Ovary (tissue), 9 donors: ENCODE results near the gene CRTC3. TPM values are rescaled to one million over a fixed set of nuclear protein-coding genes. Genes with fewer than 3 reads are reported as not detected.
"Not testable (repeated sequence)": the region's sequence is repeated elsewhere in the genome, so short reads cannot be mapped to it uniquely, and the experiment has no call there.

Source experiments
- DNase-seq, 5 donors: peaks; one replicate each; pipeline ENCODE4 v3.0.0-alpha.2; 2019 to 2020
- H3K27ac ChIP-seq, 2 donors: fragments of 200-600 bp; one replicate each; pipeline versions ENCODE4 v1.5.1 to v1.8.0; 2019 to 2022
- H3K27me3 ChIP-seq: fragments of 200-600 bp; one replicate; pipeline ENCODE4 v1.8.0; 2022
- H3K36me3 ChIP-seq: fragments of 200-600 bp; sonication (generic); one replicate; pipeline ENCODE4 v1.5.1; 2019
- H3K4me1 ChIP-seq: one replicate; pipeline ENCODE4 v1.8.1; 2013; ENCODE audit warnings: mild to moderate bottlenecking, moderate library complexity; ENCODE audit not compliant: insufficient read depth
- H3K4me3 ChIP-seq: fragments of 200-600 bp; sonication (generic); one replicate; pipeline ENCODE4 v1.5.1; 2017
- H3K9me3 ChIP-seq, 2 donors: fragments of 200-600 bp in 1 of 2; sonication (generic) in 1 of 2; one replicate each; pipeline versions ENCODE4 v1.5.1 to v1.8.1; 2013 to 2019; ENCODE audit warnings: mild to moderate bottlenecking in 1 of 2, moderate library complexity in 1 of 2
- EP300 ChIP-seq: sonication (generic); formaldehyde crosslinking; IDR thresholded peaks from one replicate; pipeline ENCODE4 v1.6.1; 2017; ENCODE audit warnings: antibody characterized with exemption
- POLR2A ChIP-seq: fragments of 450-650 bp; IDR thresholded peaks from one replicate; pipeline ENCODE4 v1.6.1; 2017; ENCODE audit warnings: antibody characterized with exemption, mild to moderate bottlenecking, moderate library complexity
- WGBS, 3 donors: extraction: QIAGEN DNeasy Blood & Tissue Kit in 1 of 3; methylation state at CpG; one replicate each; pipeline versions ENCODE4 v1.1.5 to v1.1.7; 2013 to 2017; 5-methylcytosine and 5-hydroxymethylcytosine counted together
- intact Hi-C, 4 donors: fragments of 100-400 bp; cut with DNase I; formaldehyde crosslinking; loops; one replicate each; pipeline versions ENCODE4 v1.11.0 to v1.15.1; 2022 to 2023
- polyA plus RNA-seq, 2 donors: library from polyadenylated mRNA; stranded (reverse); fragments of 200-250 nt in 1 of 2; fragments of 350-450 nt in 1 of 2; fragmentation: Illumina TruSeq in 1 of 2; extraction: RNeasy Lipid Tissue Mini Kit (QIAGEN cat#74804) in 1 of 2; gene quantifications; one replicate each; pipeline ENCODE4 v1.2.3, GENCODE V29; 2013 to 2014
- total RNA-seq, 7 donors: library from RNA; depleted of rRNA in 2 of 7; stranded (reverse); fragments of >200 nt in 2 of 7; fragmentation: NEBNext Ultra II Directional in 3 of 7; extraction: Animal tissue kit (Norgen Biotek cat#: 25700) in 3 of 7; gene quantifications; one replicate each; pipeline versions ENCODE4 v1.1.0 to v1.2.4, GENCODE V29; 2016 to 2023
- TF ChIP-seq, protein P1 (sequence below), 3 donors: fragments of 450-650 bp in 2 of 3; fragments of 200-600 bp in 1 of 3; IDR thresholded peaks; one replicate each; pipeline versions ENCODE4 v1.5.1 to v1.8.0; 2016 to 2022; ENCODE audit warnings: antibody characterized with exemption in 3 of 3, mild to moderate bottlenecking in 1 of 3
- donor health status: DM: no; HTN: no; CAD: no; lungs with moderate emphysema.
- donor health status: DM: no; HTN: no; CAD: no.
- donor health status: Bipolar disorder and iron deficiency.
- donor health status: DM: yes; HTN: yes; CAD: no.
- donor health status: DM: no; HTN: no; CAD: no.
- donor health status: DM: yes; HTN: yes; CAD: no.

CRTC3 gene
- total and polyA plus RNA-seq, 9 donors = 36.9 to 106 (median 85.4) TPM

DNA sequence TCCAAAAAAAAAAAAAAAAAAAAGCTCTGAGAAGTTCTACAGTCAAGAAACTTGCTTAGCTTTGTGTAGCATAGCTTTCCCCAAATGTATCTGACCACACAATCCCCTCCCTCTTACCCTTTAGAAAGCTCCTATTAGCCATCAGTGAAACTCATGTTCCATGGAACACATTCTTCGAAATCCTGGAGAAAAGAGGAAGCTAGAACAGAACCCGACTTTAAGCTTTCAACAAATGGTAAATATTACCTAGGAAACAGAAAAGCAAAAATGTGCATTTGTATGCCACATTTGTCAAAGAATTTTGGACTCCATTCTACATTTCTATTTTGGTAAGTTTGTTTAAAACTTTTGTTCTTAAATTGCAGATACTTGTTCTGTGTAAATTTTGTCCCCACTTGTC lies 17.4 kb upstream of the CRTC3 start:
- no peaks in the 10 kb centered on the region for H3K27me3 ChIP-seq
- TF ChIP-seq EP300 (no peak), POLR2A (no peak)
- TF ChIP-seq, protein P1, sequence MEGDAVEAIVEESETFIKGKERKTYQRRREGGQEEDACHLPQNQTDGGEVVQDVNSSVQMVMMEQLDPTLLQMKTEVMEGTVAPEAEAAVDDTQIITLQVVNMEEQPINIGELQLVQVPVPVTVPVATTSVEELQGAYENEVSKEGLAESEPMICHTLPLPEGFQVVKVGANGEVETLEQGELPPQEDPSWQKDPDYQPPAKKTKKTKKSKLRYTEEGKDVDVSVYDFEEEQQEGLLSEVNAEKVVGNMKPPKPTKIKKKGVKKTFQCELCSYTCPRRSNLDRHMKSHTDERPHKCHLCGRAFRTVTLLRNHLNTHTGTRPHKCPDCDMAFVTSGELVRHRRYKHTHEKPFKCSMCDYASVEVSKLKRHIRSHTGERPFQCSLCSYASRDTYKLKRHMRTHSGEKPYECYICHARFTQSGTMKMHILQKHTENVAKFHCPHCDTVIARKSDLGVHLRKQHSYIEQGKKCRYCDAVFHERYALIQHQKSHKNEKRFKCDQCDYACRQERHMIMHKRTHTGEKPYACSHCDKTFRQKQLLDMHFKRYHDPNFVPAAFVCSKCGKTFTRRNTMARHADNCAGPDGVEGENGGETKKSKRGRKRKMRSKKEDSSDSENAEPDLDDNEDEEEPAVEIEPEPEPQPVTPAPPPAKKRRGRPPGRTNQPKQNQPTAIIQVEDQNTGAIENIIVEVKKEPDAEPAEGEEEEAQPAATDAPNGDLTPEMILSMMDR (IDR thresholded peaks at IDR 0.05) = no peak
- WGBS, 3 donors = 60 to 79% (median 78%) methylated on average over 2 of the region's 2 CpGs
- no peaks in the 10 kb centered on the region for H3K36me3 ChIP-seq
- no peak overlapping the region for H3K4me3 ChIP-seq
- H3K27ac ChIP-seq = no peak overlapping the region
- intact Hi-C loops = loop anchor here in 1 of 4 donors (10.0 kb wide), 1 partner anchor 183 kb away; no protein-coding TSS in a partner anchor
- no peak for DNase-seq
- no peaks in the 10 kb centered on the region for H3K9me3 ChIP-seq
- H3K4me1 ChIP-seq = peaks cover 1% of the 10 kb centered on the region

DNA sequence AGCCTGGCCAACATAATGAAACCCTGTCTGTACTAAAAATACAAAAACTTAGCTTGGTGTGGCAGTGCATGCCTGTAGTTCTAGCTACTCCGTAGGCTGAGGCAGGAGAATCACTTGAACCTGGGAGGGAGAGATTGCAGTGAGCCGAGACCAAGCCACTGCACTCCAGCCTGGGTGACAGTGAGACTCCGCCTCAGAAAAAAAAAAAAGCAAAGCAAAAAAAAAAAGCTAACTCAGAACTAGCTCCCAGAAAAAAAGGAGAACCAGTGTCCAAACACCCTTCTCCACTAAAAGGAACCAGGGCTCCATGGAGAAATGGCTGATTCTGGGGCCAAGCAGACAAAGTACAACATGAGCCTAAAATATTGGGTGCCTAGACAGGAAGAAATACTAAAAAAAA lies 16.7 kb upstream of the CRTC3 start:
- no peak overlapping the region for H3K27ac ChIP-seq
- WGBS, 3 donors = 90 to 92% (median 91%) methylated on average over 3 of the region's 3 CpGs

DNA sequence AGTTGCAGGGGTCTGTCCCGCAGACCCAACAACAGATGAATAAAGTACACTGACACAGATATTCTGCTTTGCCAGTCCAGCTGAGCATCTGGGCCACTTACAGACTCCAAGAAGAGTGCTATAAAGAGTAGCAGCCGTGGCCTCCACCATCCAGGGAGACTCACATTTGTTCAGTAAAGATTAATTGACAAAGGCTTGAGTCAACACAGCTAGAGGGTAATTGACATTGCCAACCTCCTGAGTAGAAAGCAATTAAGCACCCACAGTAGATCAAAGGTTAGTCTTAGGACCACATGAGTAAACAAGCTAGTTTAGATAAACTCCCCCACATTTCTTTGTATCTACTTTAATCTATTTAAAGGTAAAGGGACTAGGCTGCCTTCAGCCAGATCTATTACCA lies 16.3 kb upstream of the CRTC3 start:
- intact Hi-C loops = loop anchor here in 1 of 4 donors (10.0 kb wide), 1 partner anchor 181 kb away; no protein-coding TSS in a partner anchor
- H3K4me3 ChIP-seq = no peak overlapping the region

More for the DNA sequence above, 16.7 kb upstream of the CRTC3 start:
- Histone ChIP-seq H3K36me3 (no peaks in the 10 kb centered on the region), H3K27me3 (no peaks in the 10 kb centered on the region), H3K9me3 (no peaks in the 10 kb centered on the region), H3K4me1 (peaks cover 1% of the 10 kb centered on the region), H3K4me3 (no peak overlapping the region)
- intact Hi-C loops = loop anchor here in 1 of 4 donors (10.0 kb wide), 1 partner anchor 182 kb away; no protein-coding TSS in a partner anchor
- no peak for DNase-seq
- TF ChIP-seq, protein P1 (IDR thresholded peaks at IDR 0.05) = no peak
- TF ChIP-seq POLR2A (no peak), EP300 (no peak)

DNA sequence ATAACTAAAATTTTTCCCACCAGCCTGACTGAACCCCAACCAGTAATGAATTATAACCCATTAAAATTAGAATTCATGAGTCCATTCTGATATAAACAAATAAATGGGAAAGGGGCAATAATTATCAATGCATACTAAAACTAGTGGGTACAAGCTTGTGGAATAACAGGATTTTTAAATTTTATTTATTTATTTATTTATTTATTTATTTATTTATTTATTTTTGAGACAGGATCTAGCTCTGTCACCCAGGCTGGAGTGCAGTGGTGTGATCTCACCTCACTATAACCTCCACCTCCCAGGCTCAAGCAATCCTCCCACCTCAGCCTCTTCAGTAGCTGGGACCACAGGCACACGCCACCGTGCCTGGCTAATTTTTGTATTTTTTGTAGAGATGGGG lies 15.8 kb upstream of the CRTC3 start:
- not testable (repeated sequence) for H3K9me3 ChIP-seq, DNase-seq, H3K27ac ChIP-seq, H3K4me3 ChIP-seq, H3K27me3 ChIP-seq, H3K4me1 ChIP-seq, H3K36me3 ChIP-seq
- 68 to 100% (median 78%) methylated on average over 2 of the region's 2 CpGs for WGBS, 3 donors
- intact Hi-C loops = loop anchor here in 1 of 4 donors (10.0 kb wide), 1 partner anchor 181 kb away; no protein-coding TSS in a partner anchor

More for the DNA sequence above, 16.3 kb upstream of the CRTC3 start:
- H3K4me1 ChIP-seq = peaks cover 1% of the 10 kb centered on the region
- DNase-seq = no peak
- H3K9me3 ChIP-seq = no peaks in the 10 kb centered on the region
- no peak overlapping the region for H3K27ac ChIP-seq
- WGBS, 3 donors = 93 to 96% (median 94%) methylated on average over 2 of the region's 2 CpGs
- no peaks in the 10 kb centered on the region for H3K36me3 ChIP-seq
- no peaks in the 10 kb centered on the region for H3K27me3 ChIP-seq
- TF ChIP-seq, protein P1 (IDR thresholded peaks at IDR 0.05) = no peak
- TF ChIP-seq POLR2A (no peak), EP300 (no peak)

DNA sequence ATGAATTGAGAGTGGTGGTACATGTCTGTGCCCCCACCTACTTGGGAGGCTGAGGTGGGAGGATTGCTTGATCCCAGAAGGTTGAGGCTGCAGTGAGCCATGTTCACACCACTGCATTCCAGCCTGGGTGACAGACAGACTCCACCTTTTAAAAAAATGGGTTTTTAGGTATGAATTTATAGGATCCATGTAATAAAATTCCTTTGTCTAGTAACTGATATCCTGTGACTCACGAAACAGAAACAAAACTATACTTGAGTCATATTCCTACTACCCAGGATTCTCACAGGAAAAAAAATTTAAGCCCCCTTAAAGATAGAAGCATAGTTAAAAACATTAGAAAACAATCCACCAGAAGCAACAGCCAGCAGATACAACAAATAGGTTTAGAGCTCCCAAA lies 10.0 kb upstream of the CRTC3 start:
- WGBS, 3 donors = 41 to 59% (median 44%) methylated on average over 1 of the region's 1 CpG

More for the DNA sequence above, 10.0 kb upstream of the CRTC3 start:
- Histone ChIP-seq H3K4me3 (no peak overlapping the region), H3K4me1 (peaks cover 1% of the 10 kb centered on the region), H3K36me3 (no peaks in the 10 kb centered on the region), H3K27me3 (no peaks in the 10 kb centered on the region), H3K9me3 (no peaks in the 10 kb centered on the region), H3K27ac (no peak overlapping the region)
- intact Hi-C loops = loop anchor here in 1 of 4 donors (10.0 kb wide), 1 partner anchor 175 kb away; no protein-coding TSS in a partner anchor
- no peak for DNase-seq
- TF ChIP-seq, protein P1 (IDR thresholded peaks at IDR 0.05) = no peak
- no peak for TF ChIP-seq POLR2A
- TF ChIP-seq EP300 = no peak
